ENCODE measurements around the gene RRP8. TPM values are rescaled to one million over a fixed set of nuclear protein-coding genes. Genes with fewer than 3 reads are reported as not detected.

Gene RRP8
- total RNA-seq, 2 donors from 2014 or later, result 5.4 to 8.9 TPM

GRCh38 chr11:6557761-6558674, 45.4 kb downstream of the RRP8 start:
- ATAC-seq, result no peak

GRCh38 chr11:6557063-6557462, 46.4 kb downstream of the RRP8 start:
- DNase-seq, result no peak
- TF ChIP-seq, protein P1, sequence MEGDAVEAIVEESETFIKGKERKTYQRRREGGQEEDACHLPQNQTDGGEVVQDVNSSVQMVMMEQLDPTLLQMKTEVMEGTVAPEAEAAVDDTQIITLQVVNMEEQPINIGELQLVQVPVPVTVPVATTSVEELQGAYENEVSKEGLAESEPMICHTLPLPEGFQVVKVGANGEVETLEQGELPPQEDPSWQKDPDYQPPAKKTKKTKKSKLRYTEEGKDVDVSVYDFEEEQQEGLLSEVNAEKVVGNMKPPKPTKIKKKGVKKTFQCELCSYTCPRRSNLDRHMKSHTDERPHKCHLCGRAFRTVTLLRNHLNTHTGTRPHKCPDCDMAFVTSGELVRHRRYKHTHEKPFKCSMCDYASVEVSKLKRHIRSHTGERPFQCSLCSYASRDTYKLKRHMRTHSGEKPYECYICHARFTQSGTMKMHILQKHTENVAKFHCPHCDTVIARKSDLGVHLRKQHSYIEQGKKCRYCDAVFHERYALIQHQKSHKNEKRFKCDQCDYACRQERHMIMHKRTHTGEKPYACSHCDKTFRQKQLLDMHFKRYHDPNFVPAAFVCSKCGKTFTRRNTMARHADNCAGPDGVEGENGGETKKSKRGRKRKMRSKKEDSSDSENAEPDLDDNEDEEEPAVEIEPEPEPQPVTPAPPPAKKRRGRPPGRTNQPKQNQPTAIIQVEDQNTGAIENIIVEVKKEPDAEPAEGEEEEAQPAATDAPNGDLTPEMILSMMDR (IDR thresholded peaks at IDR 0.05), result no peak
- no peak for TF ChIP-seq POLR2A (IDR thresholded peaks at IDR 0.05)
- no peak for ATAC-seq
- Histone ChIP-seq H3K27me3 (no peaks in the 10 kb centered on the region), H3K9me3 (no peaks in the 10 kb centered on the region), H3K4me3 (no peak overlapping the region), H3K27ac (peak overlapping the region in 3 of 4 donors; percentile 1 to 71 (median 69)), H3K36me3 (replicated peaks in 1 of 2; ENCODE audit: insufficient read depth in 1 of 2, low read depth in 2 of 2) (no peaks in the 10 kb centered on the region), H3K4me1 (peaks cover 8% of the 10 kb centered on the region)
- intact Hi-C loops (cut with DNase I), result no loop called here
- 90 to 91% methylated on average over 4 to 11 of the region's 11 CpGs for WGBS, 2 donors

More at GRCh38 chr11:6557761-6558674, 45.4 kb downstream of the RRP8 start:
- Histone ChIP-seq H3K9me3 (no peaks in the 10 kb centered on the region), H3K4me3 (no peak overlapping the region), H3K36me3 (replicated peaks in 1 of 2; ENCODE audit: insufficient read depth in 1 of 2, low read depth in 2 of 2) (no peaks in the 10 kb centered on the region), H3K27ac (no peak overlapping the region), H3K27me3 (no peaks in the 10 kb centered on the region), H3K4me1 (peaks cover 8% of the 10 kb centered on the region)
- TF ChIP-seq, protein P1 (IDR thresholded peaks at IDR 0.05), result no peak
- no peak for TF ChIP-seq POLR2A (IDR thresholded peaks at IDR 0.05)
- 96 to 97% methylated on average over 14 of the region's 14 CpGs for WGBS, 2 donors
- intact Hi-C loops (cut with DNase I), result no loop called here
- DNase-seq, result no peak

GRCh38 chr11:6556139-6556949, 47.1 kb downstream of the RRP8 start:
- no peaks in the 10 kb centered on the region for H3K27me3 ChIP-seq
- H3K9me3 ChIP-seq, result no peaks in the 10 kb centered on the region
- peaks cover 8% of the 10 kb centered on the region for H3K4me1 ChIP-seq
- TF ChIP-seq, protein P1 (IDR thresholded peaks at IDR 0.05), result no peak
- TF ChIP-seq POLR2A (IDR thresholded peaks at IDR 0.05), result no peak
- H3K4me3 ChIP-seq, result no peak overlapping the region
- DNase-seq (peak in 1 of 4 donors; percentile 16), ATAC-seq (peak; percentile 81)
- no peaks in the 10 kb centered on the region for H3K36me3 ChIP-seq (replicated peaks in 1 of 2; ENCODE audit: insufficient read depth in 1 of 2, low read depth in 2 of 2)
- 45 to 53% methylated on average over 10 to 11 of the region's 11 CpGs for WGBS, 2 donors
- intact Hi-C loops (cut with DNase I), result no loop called here
- H3K27ac ChIP-seq, result peak overlapping the region in 3 of 4 donors; percentile 1 to 71 (median 69)

DNA sequence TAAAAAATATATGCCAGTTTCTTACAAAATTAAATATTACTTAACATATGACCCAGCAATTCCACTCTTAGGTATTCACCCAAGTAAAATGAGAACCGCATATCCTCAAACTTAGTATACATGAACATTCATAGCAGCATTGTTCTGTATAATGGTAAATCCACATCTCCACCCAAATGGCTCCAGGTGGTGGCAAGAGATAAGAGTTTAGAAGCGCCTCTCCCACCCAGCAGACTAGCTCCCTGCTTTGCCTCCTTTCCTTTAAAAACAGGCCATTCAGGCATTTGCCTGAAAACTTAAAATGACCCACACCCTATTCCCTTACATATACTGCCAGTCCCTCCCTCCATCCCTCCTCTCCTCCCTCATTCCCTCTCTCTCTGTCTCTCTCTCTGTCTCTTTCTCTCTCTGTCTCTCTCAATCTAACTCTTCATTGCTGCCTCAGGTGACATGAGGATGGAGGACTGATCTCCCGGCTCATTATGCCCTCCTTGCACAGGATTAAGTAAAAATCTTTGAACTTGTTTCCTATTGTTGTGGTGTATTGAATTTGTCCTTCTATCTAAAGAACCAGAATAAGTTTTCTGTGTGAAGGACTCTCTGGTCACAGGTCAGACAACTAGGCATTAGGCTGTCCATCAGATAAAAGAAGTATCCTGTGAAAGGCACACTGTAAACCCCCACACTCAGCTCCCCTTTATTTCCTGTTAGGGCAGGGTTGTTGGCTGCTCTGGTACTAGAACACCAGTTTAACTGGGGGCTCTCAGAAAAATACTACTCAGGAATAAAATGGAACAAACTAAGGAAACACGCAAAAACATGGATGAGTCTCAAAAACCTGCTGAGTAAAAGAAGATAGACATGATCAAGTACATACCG, 48.3 kb downstream of the RRP8 start:
- Histone ChIP-seq H3K4me1 (peaks cover 8% of the 10 kb centered on the region), H3K4me3 (no peak overlapping the region), H3K9me3 (no peaks in the 10 kb centered on the region), H3K27me3 (no peaks in the 10 kb centered on the region), H3K27ac (no peak overlapping the region), H3K36me3 (replicated peaks in 1 of 2; ENCODE audit: insufficient read depth in 1 of 2, low read depth in 2 of 2) (no peaks in the 10 kb centered on the region)
- no peak for TF ChIP-seq POLR2A (IDR thresholded peaks at IDR 0.05)
- TF ChIP-seq, protein P1 (IDR thresholded peaks at IDR 0.05), result no peak
- intact Hi-C loops (cut with DNase I), result no loop called here
- WGBS, 2 donors, result 90 to 93% methylated on average over 5 of the region's 5 CpGs
- DNase-seq (no peak), ATAC-seq (no peak)
